GM23248 (cell line): ENCODE measurements around the gene ITGA11.

Source experiments
- EZH2 ChIP-seq: fragments of 200-600 bp; sonication (generic); IDR thresholded peaks from 2 replicates; pipeline ENCODE4 v1.6.1; 2018; ENCODE audit warnings: antibody characterized with exemption, mild to moderate bottlenecking; ENCODE audit not compliant: insufficient read depth, poor library complexity, severe bottlenecking
- EZH2phosphoT487 ChIP-seq: fragments of 200-600 bp; sonication (generic); IDR thresholded peaks from 2 replicates; pipeline ENCODE4 v1.6.1; 2018; ENCODE audit warnings: antibody characterized with exemption, moderate library complexity, mild to moderate bottlenecking, low read depth; ENCODE audit not compliant: insufficient read depth

GRCh38 chr15:68399096-68400065, 32.6 kb downstream of the ITGA11 start:
- TF ChIP-seq EZH2 (no peak), EZH2phosphoT487 (no peak)
